Lower leg skin (tissue), 4 donors: ENCODE data around the gene NXPH2. TPM values are rescaled to one million over a fixed set of nuclear protein-coding genes. Genes with fewer than 3 reads are reported as not detected.
"Not testable (repeated sequence)": the region's sequence is repeated elsewhere in the genome, so short reads cannot be mapped to it uniquely, and the experiment has no call there.

Source experiments
- DNase-seq, 2 donors: peaks; one replicate each; pipeline ENCODE4 v3.0.0-alpha.2; 2019; ENCODE audit warnings: low spot score in 2 of 2
- H3K4me3 ChIP-seq: fragments of 200-600 bp; sonication (generic); 2 replicates; pipeline ENCODE4 v1.5.1; 2017; ENCODE audit warnings: mild to moderate bottlenecking, low read depth; ENCODE audit not compliant: poor library complexity, severe bottlenecking
- CTCF ChIP-seq, 3 donors: fragments of 450-650 bp; IDR thresholded peaks; one replicate each; pipeline ENCODE4 v1.5.1; 2016; ENCODE audit warnings: antibody characterized with exemption in 3 of 3, mild to moderate bottlenecking in 3 of 3, moderate library complexity in 2 of 3
- POLR2A ChIP-seq, 2 donors: fragments of 450-650 bp; IDR thresholded peaks; one replicate each; pipeline ENCODE4 v1.6.1; 2016 to 2017; ENCODE audit warnings: antibody characterized with exemption in 2 of 2, mild to moderate bottlenecking in 1 of 2, moderate library complexity in 1 of 2
- WGBS, 2 donors: methylation state at CpG; one replicate each; pipeline ENCODE4 v1.1.5; 2018; 5-methylcytosine and 5-hydroxymethylcytosine counted together
- intact Hi-C: fragments of 100-400 bp; cut with DNase I; formaldehyde crosslinking; loops from one replicate; pipeline ENCODE4 v1.15.0; 2023; ENCODE audit warnings: low total_unique reads
- total RNA-seq, 4 donors: library from RNA; depleted of rRNA; stranded (reverse); fragments of >200 nt; gene quantifications; one replicate each; pipeline ENCODE4 v1.1.0, GENCODE V29; 2016

NXPH2 gene
- total RNA-seq, 4 donors from 2014 or later: not detected

GRCh38 chr2:138648606-138649005 is 131.6 kb downstream of the NXPH2 start:
- no peak for DNase-seq
- 55 to 61% methylated on average over 4 of the region's 4 CpGs for WGBS, 2 donors
- no peak overlapping the region for H3K4me3 ChIP-seq
- TF ChIP-seq POLR2A (IDR thresholded peaks at IDR 0.05) (no peak), CTCF (IDR thresholded peaks at IDR 0.05) (no peak)
- intact Hi-C loops: no loop called here

GRCh38 chr2:138644776-138645175 is 135.4 kb downstream of the NXPH2 start:
- 75 to 87% methylated on average over 10 of the region's 10 CpGs for WGBS, 2 donors
- intact Hi-C loops: not testable (repeated sequence)

GRCh38 chr2:138640921-138641676 is 139.1 kb downstream of the NXPH2 start:
- TF ChIP-seq POLR2A (IDR thresholded peaks at IDR 0.05) (no peak), CTCF (IDR thresholded peaks at IDR 0.05) (no peak)
- WGBS, 2 donors: 65 to 68% methylated on average over 9 of the region's 9 CpGs

More at GRCh38 chr2:138644776-138645175, 135.4 kb downstream of the NXPH2 start:
- H3K4me3 ChIP-seq, DNase-seq: not testable (repeated sequence)

GRCh38 chr2:138637686-138638085 is 142.5 kb downstream of the NXPH2 start:
- intact Hi-C loops: no loop called here
- no peak for DNase-seq
- WGBS, 2 donors: 82 to 86% methylated on average over 5 of the region's 5 CpGs
- no peak overlapping the region for H3K4me3 ChIP-seq
- TF ChIP-seq CTCF (IDR thresholded peaks at IDR 0.05) (no peak), POLR2A (IDR thresholded peaks at IDR 0.05) (no peak)

More at GRCh38 chr2:138640921-138641676, 139.1 kb downstream of the NXPH2 start:
- DNase-seq: no peak
- intact Hi-C loops: no loop called here
- no peak overlapping the region for H3K4me3 ChIP-seq

GRCh38 chr2:138637061-138637460 is 143.1 kb downstream of the NXPH2 start:
- intact Hi-C loops: no loop called here
- WGBS, 2 donors: 78 to 80% methylated on average over 4 of the region's 4 CpGs
- TF ChIP-seq CTCF (IDR thresholded peaks at IDR 0.05) (no peak), POLR2A (IDR thresholded peaks at IDR 0.05) (no peak)
- H3K4me3 ChIP-seq: no peak overlapping the region
- DNase-seq: no peak

GRCh38 chr2:138633049-138633448 is 147.1 kb downstream of the NXPH2 start:
- WGBS, 2 donors: 89 to 91% methylated on average over 1 of the region's 1 CpG

More at GRCh38 chr2:138633049-138633448, 147.1 kb downstream of the NXPH2 start:
- intact Hi-C loops: no loop called here
- TF ChIP-seq POLR2A (IDR thresholded peaks at IDR 0.05): no peak
- no peak for TF ChIP-seq CTCF (IDR thresholded peaks at IDR 0.05)
- DNase-seq: no peak
- no peak overlapping the region for H3K4me3 ChIP-seq
